Mesendoderm (in vitro differentiated cells): ENCODE results near the gene CRYBG1.
"Not testable (repeated sequence)": the region's sequence is repeated elsewhere in the genome, so short reads cannot be mapped to it uniquely, and the experiment has no call there.

ENCODE experiments used
- DNase-seq: peaks from one replicate; pipeline ENCODE4 v3.0.0; 2013
- H2AK5ac ChIP-seq: 2 replicates; pipeline ENCODE4 v1.6.1; 2013; ENCODE audit warnings: low read length, inconsistent platforms
- H2BK120ac ChIP-seq: 2 replicates; pipeline ENCODE4 v1.6.1; 2013; ENCODE audit warnings: low read depth, mild to moderate bottlenecking, low read length, moderate library complexity, mixed read lengths
- H2BK15ac ChIP-seq: replicated peaks from 2 replicates; pipeline ENCODE4 v1.6.1; 2013; ENCODE audit warnings: low read depth, mild to moderate bottlenecking, moderate library complexity
- H2BK5ac ChIP-seq: 2 replicates; pipeline ENCODE4 v1.6.1; 2013; ENCODE audit warnings: low read length, inconsistent platforms
- H3K18ac ChIP-seq: 2 replicates; pipeline ENCODE4 v1.6.1; 2013; ENCODE audit warnings: mild to moderate bottlenecking, low read length, mixed read lengths
- H3K23ac ChIP-seq: one replicate; pipeline ENCODE4 v1.6.1; 2013; ENCODE audit warnings: low read length
- H3K27ac ChIP-seq: 2 replicates; pipeline ENCODE4 v1.5.1; 2013; ENCODE audit warnings: low read depth, mild to moderate bottlenecking, inconsistent platforms, low read length, moderate library complexity
- H3K27me3 ChIP-seq: 2 replicates; pipeline ENCODE4 v1.6.1; 2013; ENCODE audit warnings: low read length, control low read depth, mild to moderate bottlenecking, inconsistent platforms; ENCODE audit not compliant: insufficient read depth, poor library complexity
- H3K36me3 ChIP-seq: 2 replicates; pipeline ENCODE4 v1.6.1; 2013; ENCODE audit warnings: low read length, inconsistent platforms; ENCODE audit not compliant: control insufficient read depth, insufficient read depth
- H3K4ac ChIP-seq: one replicate; pipeline ENCODE4 v1.6.1; 2013; ENCODE audit warnings: low read depth, mild to moderate bottlenecking, low read length, moderate library complexity
- H3K4me1 ChIP-seq: 2 replicates; pipeline ENCODE4 v1.6.1; 2013; ENCODE audit warnings: low read depth, low read length, inconsistent platforms; ENCODE audit not compliant: control insufficient read depth
- H3K4me2 ChIP-seq: 2 replicates; pipeline ENCODE4 v1.6.1; 2013; ENCODE audit warnings: low read length
- H3K4me3 ChIP-seq: 2 replicates; pipeline ENCODE4 v1.5.1; 2013; ENCODE audit warnings: mild to moderate bottlenecking, low read length
- H3K56ac ChIP-seq: one replicate; pipeline ENCODE4 v1.6.1; 2013; ENCODE audit warnings: low read length
- H3K79me1 ChIP-seq: 2 replicates; pipeline ENCODE4 v1.6.1; 2013; ENCODE audit warnings: low read length, inconsistent platforms
- H3K79me2 ChIP-seq: 2 replicates; pipeline ENCODE4 v1.6.1; 2013; ENCODE audit warnings: mild to moderate bottlenecking, low read length; ENCODE audit not compliant: control insufficient read depth, insufficient read depth
- H3K9ac ChIP-seq: 2 replicates; pipeline ENCODE4 v1.6.1; 2013; ENCODE audit warnings: low read length, inconsistent platforms
- H4K5ac ChIP-seq: one replicate; pipeline ENCODE4 v1.6.1; 2013; ENCODE audit warnings: low read length
- H4K8ac ChIP-seq: one replicate; pipeline ENCODE4 v1.6.1; 2013; ENCODE audit warnings: low read depth, mild to moderate bottlenecking, control low read depth, low read length, moderate library complexity
- WGBS: extraction: QIAGEN DNeasy Blood & Tissue Kit; methylation state at CpG from one replicate; pipeline ENCODE4 v1.1.7; 2013; ENCODE audit warnings: low lambda C conversion rate, missing lambda C conversion rate; ENCODE audit not compliant: insufficient coverage; ENCODE audit errors: extremely low coverage; 5-methylcytosine and 5-hydroxymethylcytosine counted together

The CRYBG1 gene

GRCh38 chr6:106513808-106514582, 153.5 kb downstream of the CRYBG1 start:
- no peak for DNase-seq
- no peak overlapping the region for H3K56ac ChIP-seq
- H2BK15ac ChIP-seq: no peak overlapping the region
- no peak overlapping the region for H2BK120ac ChIP-seq
- no peaks in the 10 kb centered on the region for H3K4me1 ChIP-seq
- no peak overlapping the region for H3K4ac ChIP-seq
- no peak overlapping the region for H2AK5ac ChIP-seq
- no peak overlapping the region for H4K8ac ChIP-seq
- peaks cover 27% of the 10 kb centered on the region for H3K27me3 ChIP-seq
- no peak overlapping the region for H3K18ac ChIP-seq
- H3K23ac ChIP-seq: no peak overlapping the region
- no peak overlapping the region for H2BK5ac ChIP-seq
- no peaks in the 10 kb centered on the region for H3K79me2 ChIP-seq
- no peak overlapping the region for H4K5ac ChIP-seq
- no peaks in the 10 kb centered on the region for H3K79me1 ChIP-seq
- no CpG with 5 or more reads among the region's 3 CpGs for WGBS
- H3K27ac ChIP-seq: no peak overlapping the region
- no peaks in the 10 kb centered on the region for H3K36me3 ChIP-seq
- no peak overlapping the region for H3K4me3 ChIP-seq
- H3K4me2 ChIP-seq: no peak overlapping the region
- H3K9ac ChIP-seq: no peak overlapping the region

- Histone ChIP-seq H2BK5ac (no peak overlapping the region), H3K23ac (no peak overlapping the region), H3K79me1 (no peaks in the 10 kb centered on the region), H3K27ac (no peak overlapping the region), H4K8ac (no peak overlapping the region), H4K5ac (no peak overlapping the region), H3K4me2 (no peak overlapping the region), H3K4ac (no peak overlapping the region), H3K4me3 (no peak overlapping the region), H2BK15ac (no peak overlapping the region), H3K79me2 (no peaks in the 10 kb centered on the region), H3K4me1 (no peaks in the 10 kb centered on the region), H3K18ac (no peak overlapping the region), H3K36me3 (no peaks in the 10 kb centered on the region), H3K56ac (no peak overlapping the region), H2BK120ac (no peak overlapping the region), H2AK5ac (no peak overlapping the region), H3K27me3 (peaks cover 26% of the 10 kb centered on the region), H3K9ac (no peak overlapping the region)
- no CpG with 5 or more reads among the region's 2 CpGs for WGBS
- no peak for DNase-seq
Measured at GRCh38 chr6:106514583-106514885, 154.0 kb downstream of the CRYBG1 start.

GRCh38 chr6:106515582-106515981, 155.1 kb downstream of the CRYBG1 start:
- H3K79me2 ChIP-seq, H3K9ac ChIP-seq, H4K8ac ChIP-seq, DNase-seq, H3K79me1 ChIP-seq, H2BK15ac ChIP-seq, H2BK5ac ChIP-seq, H2AK5ac ChIP-seq, H3K23ac ChIP-seq, H3K4me1 ChIP-seq, H3K27ac ChIP-seq, H3K36me3 ChIP-seq, H3K4me3 ChIP-seq, H2BK120ac ChIP-seq, H3K4ac ChIP-seq, H4K5ac ChIP-seq, H3K4me2 ChIP-seq, H3K18ac ChIP-seq, H3K56ac ChIP-seq: not testable (repeated sequence)
- H3K27me3 ChIP-seq: peaks cover 26% of the 10 kb centered on the region
- no CpG with 5 or more reads among the region's 3 CpGs for WGBS

- H3K27ac ChIP-seq: no peak overlapping the region
- H2BK5ac ChIP-seq: no peak overlapping the region
- H3K36me3 ChIP-seq: no peaks in the 10 kb centered on the region
- no peak overlapping the region for H3K9ac ChIP-seq
- no peaks in the 10 kb centered on the region for H3K79me2 ChIP-seq
- no peak overlapping the region for H2BK15ac ChIP-seq
- no peak overlapping the region for H3K23ac ChIP-seq
- no peak overlapping the region for H2BK120ac ChIP-seq
- no peak overlapping the region for H3K18ac ChIP-seq
- no peak overlapping the region for H4K8ac ChIP-seq
- no peak overlapping the region for H3K56ac ChIP-seq
- H3K27me3 ChIP-seq: peaks cover 18% of the 10 kb centered on the region
- no peaks in the 10 kb centered on the region for H3K79me1 ChIP-seq
- no peak overlapping the region for H3K4me2 ChIP-seq
- H4K5ac ChIP-seq: no peak overlapping the region
- no CpG with 5 or more reads among the region's 4 CpGs for WGBS
- H2AK5ac ChIP-seq: no peak overlapping the region
- no peak overlapping the region for H3K4ac ChIP-seq
- no peak for DNase-seq
- no peaks in the 10 kb centered on the region for H3K4me1 ChIP-seq
- no peak overlapping the region for H3K4me3 ChIP-seq
Measured at GRCh38 chr6:106516616-106517015, 156.1 kb downstream of the CRYBG1 start.

GRCh38 chr6:106517706-106518105, 157.2 kb downstream of the CRYBG1 start:
- no CpG with 5 or more reads among the region's 2 CpGs for WGBS
- Histone ChIP-seq H3K27ac (no peak overlapping the region), H2BK5ac (no peak overlapping the region), H3K18ac (no peak overlapping the region), H3K79me2 (no peaks in the 10 kb centered on the region), H3K4me2 (no peak overlapping the region), H2BK15ac (no peak overlapping the region), H3K56ac (no peak overlapping the region), H2BK120ac (no peak overlapping the region), H2AK5ac (no peak overlapping the region), H3K4me3 (no peak overlapping the region), H3K79me1 (no peaks in the 10 kb centered on the region), H4K5ac (no peak overlapping the region), H3K4ac (no peak overlapping the region), H3K9ac (no peak overlapping the region), H4K8ac (no peak overlapping the region), H3K4me1 (no peaks in the 10 kb centered on the region), H3K23ac (no peak overlapping the region), H3K27me3 (peaks cover 8% of the 10 kb centered on the region), H3K36me3 (no peaks in the 10 kb centered on the region)
- no peak for DNase-seq

GRCh38 chr6:106518748-106519147, 158.2 kb downstream of the CRYBG1 start:
- no peak overlapping the region for H3K23ac ChIP-seq
- H3K4me2 ChIP-seq: no peak overlapping the region
- no peaks in the 10 kb centered on the region for H3K36me3 ChIP-seq
- no peaks in the 10 kb centered on the region for H3K4me1 ChIP-seq
- H3K4me3 ChIP-seq: no peak overlapping the region
- H3K79me1 ChIP-seq: no peaks in the 10 kb centered on the region
- H2AK5ac ChIP-seq: no peak overlapping the region
- no peaks in the 10 kb centered on the region for H3K79me2 ChIP-seq
- no peak overlapping the region for H4K5ac ChIP-seq
- no peak overlapping the region for H3K4ac ChIP-seq
- H3K56ac ChIP-seq: no peak overlapping the region
- no peak overlapping the region for H3K9ac ChIP-seq
- H2BK5ac ChIP-seq: no peak overlapping the region
- H4K8ac ChIP-seq: no peak overlapping the region
- no peaks in the 10 kb centered on the region for H3K27me3 ChIP-seq
- DNase-seq: no peak
- no peak overlapping the region for H2BK15ac ChIP-seq
- no peak overlapping the region for H2BK120ac ChIP-seq
- no CpG with 5 or more reads among the region's 3 CpGs for WGBS
- no peak overlapping the region for H3K27ac ChIP-seq
- H3K18ac ChIP-seq: no peak overlapping the region
